ENCODE measurements around the gene RPS6KA5. TPM values are rescaled to one million over a fixed set of nuclear protein-coding genes. Genes with fewer than 3 reads are reported as not detected.
"Not testable (repeated sequence)": the region's sequence is repeated elsewhere in the genome, so short reads cannot be mapped to it uniquely, and the experiment has no call there.

The RPS6KA5 gene
- total and polyA plus RNA-seq, 8 donors, result 1.6 to 25.0 (median 8.5) TPM

GRCh38 chr14:91092073-91092472 lies 31.6 kb upstream of the RPS6KA5 start:
- no peak overlapping the region for H3K4me3 ChIP-seq
- H3K27ac ChIP-seq, result no peak overlapping the region
- peaks cover 10 to 20% (median 17%) of the 10 kb centered on the region in 4 donors for H3K4me1 ChIP-seq
- no peaks in the 10 kb centered on the region for H3K36me3 ChIP-seq
- intact Hi-C loops (cut with DNase I; ENCODE audit: low total_unique reads), result no loop called here
- no peak for DNase-seq
- no peaks in the 10 kb centered on the region for H3K27me3 ChIP-seq
- WGBS, 5 donors, result 87 to 97% (median 95%) methylated on average over 3 of the region's 3 CpGs
- TF ChIP-seq, protein P1, sequence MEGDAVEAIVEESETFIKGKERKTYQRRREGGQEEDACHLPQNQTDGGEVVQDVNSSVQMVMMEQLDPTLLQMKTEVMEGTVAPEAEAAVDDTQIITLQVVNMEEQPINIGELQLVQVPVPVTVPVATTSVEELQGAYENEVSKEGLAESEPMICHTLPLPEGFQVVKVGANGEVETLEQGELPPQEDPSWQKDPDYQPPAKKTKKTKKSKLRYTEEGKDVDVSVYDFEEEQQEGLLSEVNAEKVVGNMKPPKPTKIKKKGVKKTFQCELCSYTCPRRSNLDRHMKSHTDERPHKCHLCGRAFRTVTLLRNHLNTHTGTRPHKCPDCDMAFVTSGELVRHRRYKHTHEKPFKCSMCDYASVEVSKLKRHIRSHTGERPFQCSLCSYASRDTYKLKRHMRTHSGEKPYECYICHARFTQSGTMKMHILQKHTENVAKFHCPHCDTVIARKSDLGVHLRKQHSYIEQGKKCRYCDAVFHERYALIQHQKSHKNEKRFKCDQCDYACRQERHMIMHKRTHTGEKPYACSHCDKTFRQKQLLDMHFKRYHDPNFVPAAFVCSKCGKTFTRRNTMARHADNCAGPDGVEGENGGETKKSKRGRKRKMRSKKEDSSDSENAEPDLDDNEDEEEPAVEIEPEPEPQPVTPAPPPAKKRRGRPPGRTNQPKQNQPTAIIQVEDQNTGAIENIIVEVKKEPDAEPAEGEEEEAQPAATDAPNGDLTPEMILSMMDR (IDR thresholded peaks at IDR 0.05), result no peak
- TF ChIP-seq POLR2AphosphoS5 (IDR thresholded peaks at IDR 0.05) (no peak), EP300 (IDR thresholded peaks at IDR 0.05) (no peak), POLR2A (IDR thresholded peaks at IDR 0.05) (no peak)
- no peaks in the 10 kb centered on the region for H3K9me3 ChIP-seq

- peak in 1 of 2 donors; percentile 31 for DNase-seq
- Histone ChIP-seq H3K4me1 (peaks cover 10 to 32% (median 24%) of the 10 kb centered on the region in 4 donors), H3K27ac (peak overlapping the region in 1 of 5 donors; percentile 4), H3K27me3 (no peaks in the 10 kb centered on the region), H3K9me3 (no peaks in the 10 kb centered on the region), H3K4me3 (no peak overlapping the region), H3K36me3 (no peaks in the 10 kb centered on the region)
- intact Hi-C loops (cut with DNase I; ENCODE audit: low total_unique reads), result no loop called here
- 50 to 70% (median 62%) methylated on average over 1 of the region's 1 CpG for WGBS, 5 donors
- TF ChIP-seq EP300 (IDR thresholded peaks at IDR 0.05) (no peak), POLR2AphosphoS5 (IDR thresholded peaks at IDR 0.05) (peak in 1 of 3 donors; percentile 14)
These were observed 30.3 kb upstream of the RPS6KA5 start for GRCh38 chr14:91090743-91091142.

- Histone ChIP-seq H3K4me3 (no peak overlapping the region), H3K36me3 (no peaks in the 10 kb centered on the region), H3K4me1 (peaks cover 10 to 32% (median 25%) of the 10 kb centered on the region in 4 donors), H3K9me3 (no peaks in the 10 kb centered on the region), H3K27ac (no peak overlapping the region), H3K27me3 (no peaks in the 10 kb centered on the region)
- WGBS, 5 donors, result 80 to 93% (median 86%) methylated on average over 7 of the region's 7 CpGs
- TF ChIP-seq EP300 (IDR thresholded peaks at IDR 0.05), result no peak
- no peak for TF ChIP-seq POLR2AphosphoS5 (IDR thresholded peaks at IDR 0.05)
- TF ChIP-seq, protein P1 (IDR thresholded peaks at IDR 0.05), result no peak
- no peak for TF ChIP-seq POLR2A (IDR thresholded peaks at IDR 0.05)
- intact Hi-C loops (cut with DNase I; ENCODE audit: low total_unique reads), result no loop called here
- DNase-seq, result no peak
These were observed 29.6 kb upstream of the RPS6KA5 start for GRCh38 chr14:91089958-91090535.

- intact Hi-C loops (cut with DNase I; ENCODE audit: low total_unique reads), result no loop called here
- DNase-seq, result peak in 1 of 2 donors; percentile 46
- WGBS, 5 donors, result 69 to 82% (median 74%) methylated on average over 4 to 5 of the region's 5 CpGs
- Histone ChIP-seq H3K27ac (peak overlapping the region; percentile 37 to 90 (median 84)), H3K9me3 (no peaks in the 10 kb centered on the region), H3K36me3 (no peaks in the 10 kb centered on the region), H3K27me3 (no peaks in the 10 kb centered on the region), H3K4me3 (no peak overlapping the region), H3K4me1 (peaks cover 10 to 32% (median 25%) of the 10 kb centered on the region in 4 donors)
- TF ChIP-seq EP300 (IDR thresholded peaks at IDR 0.05) (no peak), POLR2A (IDR thresholded peaks at IDR 0.05) (no peak), POLR2AphosphoS5 (IDR thresholded peaks at IDR 0.05) (no peak)
- TF ChIP-seq, protein P1 (IDR thresholded peaks at IDR 0.05), result no peak
These were observed 28.3 kb upstream of the RPS6KA5 start for GRCh38 chr14:91088585-91089235.

DNA sequence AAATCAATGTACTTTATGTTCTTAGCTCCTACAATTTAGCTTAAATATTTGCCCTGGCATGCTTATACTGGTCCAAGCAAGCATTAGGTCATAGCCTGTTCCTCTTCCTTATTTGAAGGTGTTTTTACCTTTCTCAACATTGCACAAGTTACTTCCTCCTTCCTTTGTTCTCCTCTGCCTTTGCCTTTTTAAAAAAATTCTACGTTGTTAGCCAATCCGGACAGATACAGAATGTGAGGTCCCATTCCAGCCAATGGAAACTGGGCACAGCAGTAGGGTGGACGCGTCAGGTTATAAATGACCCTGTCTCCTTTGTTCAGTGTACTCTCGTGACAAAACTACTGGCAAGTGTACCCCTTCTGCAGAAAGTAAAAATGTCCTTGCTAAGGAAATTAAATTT lies 27.0 kb upstream of the RPS6KA5 start:
- peak overlapping the region; percentile 84 to 94 (median 84) for H3K27ac ChIP-seq
- WGBS, 5 donors, result 31 to 51% (median 34%) methylated on average over 5 of the region's 5 CpGs
- H3K4me3 ChIP-seq, result peak overlapping the region in 1 of 4 donors; percentile 26
- H3K27me3 ChIP-seq; H3K9me3 ChIP-seq; H3K36me3 ChIP-seq; intact Hi-C loops (cut with DNase I; ENCODE audit: low total_unique reads): not testable (repeated sequence)
- H3K4me1 ChIP-seq, result peaks cover 10 to 38% (median 28%) of the 10 kb centered on the region in 4 donors
- peak in 2 of 3 donors; percentile 34 to 47 for TF ChIP-seq POLR2AphosphoS5 (IDR thresholded peaks at IDR 0.05)
- peak; percentile 65 to 78 for DNase-seq

All from stomach (tissue), 9 donors.